GM12878 (cell line): ENCODE results near the gene IRF6. TPM values are rescaled to one million over a fixed set of nuclear protein-coding genes. Genes with fewer than 3 reads are reported as not detected.

Experiments
- ATAC-seq: fragments of 200-7000 bp; cut with Tn5 transposase; 3 replicates; pipeline ENCODE4 v1.9.1; 2020; ENCODE audit warnings: mild to moderate bottlenecking, moderate library complexity
- BruUV-seq: library from RNA; stranded (reverse); fragments of 400-500 nt; replicated peaks from 2 replicates; lab custom pipeline; 2021; lab: Mats Ljungman, UMichigan
- CTCF ChIA-PET: fragments of 300-600 bp; sonication (Branson Sonifier 250); formaldehyde crosslinking; extraction: SDS; loops from one replicate; lab custom pipeline; 2021; ENCODE audit warnings: inconsistent platforms; lab: Yijun Ruan, JAX
- POLR2A ChIA-PET: fragments of 350-600 bp; formaldehyde crosslinking; extraction: SDS; loops from one replicate; lab custom pipeline; 2021; ENCODE audit warnings: inconsistent platforms; lab: Charles Lee
- RAD21 ChIA-PET: fragments of 300-600 bp; sonication (Branson Sonifier 250); formaldehyde crosslinking; loops from one replicate; lab custom pipeline; 2023; ENCODE audit warnings: antibody characterized with exemption; ENCODE audit not compliant: unreplicated experiment; lab: Charles Lee
- SMC1A ChIA-PET: fragments of 300-600 bp; sonication (Branson Sonifier 250); formaldehyde crosslinking; loops from one replicate; lab custom pipeline; 2023; ENCODE audit not compliant: unreplicated experiment, uncharacterized antibody; lab: Charles Lee
- DNase-seq: peaks from one replicate; pipeline ENCODE4 v3.0.0-alpha.2; 2011; ENCODE audit warnings: low read depth, low spot score
- FAIRE-seq: peaks from 3 replicates; lab custom pipeline; 2011; peaks lifted over from hg19 to GRCh38; lab: Jason Lieb, UNC
- H2AFZ ChIP-seq: 2 replicates; pipeline ENCODE4 v1.6.0; 2011; ENCODE audit warnings: low read depth, low read length, control low read depth; ENCODE audit not compliant: control insufficient read depth
- H3K27ac ChIP-seq: 2 replicates; pipeline ENCODE4 v1.5.1; 2011; ENCODE audit warnings: control low read depth; ENCODE audit not compliant: control insufficient read depth, insufficient read depth
- H3K27me3 ChIP-seq, 2 experiments: replicated peaks in 1 of 2; 2 replicates each; pipeline versions ENCODE4 v1.6.0 to v1.6.1; 2011; ENCODE audit warnings: low read length in 1 of 2; ENCODE audit not compliant: control insufficient read depth in 2 of 2, insufficient read depth in 2 of 2
- H3K36me3 ChIP-seq, 2 experiments: 2 replicates each; pipeline ENCODE4 v1.5.1; 2011; ENCODE audit warnings: low read length in 1 of 2; ENCODE audit not compliant: control insufficient read depth in 2 of 2, insufficient read depth in 2 of 2
- H3K4me1 ChIP-seq: 2 replicates; pipeline ENCODE4 v1.6.1; 2011; ENCODE audit warnings: mild to moderate bottlenecking, low read length, moderate library complexity, mixed read lengths; ENCODE audit not compliant: control insufficient read depth, insufficient read depth
- H3K4me2 ChIP-seq: 2 replicates; pipeline ENCODE4 v1.6.0; 2011; ENCODE audit warnings: control low read depth; ENCODE audit not compliant: control insufficient read depth, insufficient read depth
- H3K4me3 ChIP-seq: fragments of 200-600 bp; sonication (generic); 2 replicates; pipeline ENCODE4 v1.5.1; 2016
- H3K79me2 ChIP-seq: 2 replicates; pipeline ENCODE4 v1.6.0; 2011; ENCODE audit warnings: low read length; ENCODE audit not compliant: control insufficient read depth, insufficient read depth
- H3K9ac ChIP-seq: 2 replicates; pipeline ENCODE4 v1.8.0; 2011; ENCODE audit warnings: low read length, control low read depth, mixed read lengths; ENCODE audit not compliant: control insufficient read depth, insufficient read depth
- H3K9me3 ChIP-seq: replicated peaks from 3 replicates; pipeline ENCODE4 v1.5.1; 2011; ENCODE audit warnings: mild to moderate bottlenecking, low read length; ENCODE audit not compliant: control insufficient read depth, insufficient read depth
- H4K20me1 ChIP-seq: 2 replicates; pipeline ENCODE4 v1.6.0; 2011; ENCODE audit not compliant: control insufficient read depth, insufficient read depth
- BCL3 ChIP-seq: IDR thresholded peaks from 2 replicates; pipeline ENCODE4 v1.6.1; 2011; ENCODE audit warnings: borderline replicate concordance, low read depth, mild to moderate bottlenecking, moderate library complexity, low read length; ENCODE audit not compliant: insufficient read depth, poor library complexity, severe bottlenecking
- CUX1 ChIP-seq: IDR thresholded peaks from 2 replicates; pipeline ENCODE4 v1.6.1; 2012; ENCODE audit warnings: improper control_type of control experiment, low read depth, low read length; ENCODE audit not compliant: insufficient replicate concordance
- IRF4 ChIP-seq: IDR thresholded peaks from 2 replicates; pipeline ENCODE4 v1.6.1; 2011; ENCODE audit warnings: low read depth, low read length
- MYB ChIP-seq: fragments of 150-350 bp; IDR thresholded peaks from 2 replicates; pipeline ENCODE4 v1.6.1; 2014; ENCODE audit warnings: mild to moderate bottlenecking, low read depth, low read length, borderline replicate concordance
- SP1 ChIP-seq: IDR thresholded peaks from one replicate; pipeline ENCODE4 v1.6.1; 2011; ENCODE audit warnings: low read depth, low read length
- WGBS: methylation state at CpG from one replicate; pipeline ENCODE4 v1.1.6; 2016; ENCODE audit warnings: low lambda C conversion rate; ENCODE audit not compliant: insufficient replicate concordance, insufficient coverage; ENCODE audit errors: missing lambda C conversion rate; 5-methylcytosine and 5-hydroxymethylcytosine counted together
- in situ Hi-C: fragments of 300-500 bp; cut with MboI; formaldehyde crosslinking; loops from 9 replicates; pipeline ENCODE4 v1.14.3; 2018; ENCODE audit warnings: mixed read lengths
- intact Hi-C: fragments of 100-400 bp; cut with micrococcal nuclease; formaldehyde crosslinking; loops from one replicate; pipeline ENCODE4 v1.14.2; 2022; ENCODE audit not compliant: unreplicated experiment
- polyA plus RNA-seq, 11 experiments: library from polyadenylated mRNA; depleted of rRNA in 4 of 11; unstranded in 6 of 11; stranded (reverse) in 5 of 11; fragments of >200 nt; fragmentation: Nextera tagmentation in 4 of 11; fragmentation: Illumina TruSeq in 1 of 11; extraction: Ambion mirVana in 4 of 11; extraction: Trizol in 1 of 11; gene quantifications; 1 replicate in 1 of 11; 2 replicates in 10 of 11; pipeline versions ENCODE4 v1.2.1 to v1.2.3, GENCODE V29; 2011 to 2016; ENCODE audit warnings: inconsistent platforms in 2 of 11, missing spikeins in 2 of 11, low read depth in 1 of 11
- total RNA-seq, 4 experiments: library from RNA; depleted of rRNA in 3 of 4; stranded (reverse); fragments of >200 nt in 3 of 4; fragmentation: Illumina TruSeq in 1 of 4; extraction: Trizol in 1 of 4; gene quantifications; 2 replicates each; pipeline versions ENCODE4 v1.2.1 to v1.2.3, GENCODE V29; 2013 to 2021

Gene IRF6
- total and polyA plus RNA-seq, 10 of the 15 experiments (the other 5 are each of a cell fraction or from before 2014, with no cell fraction given), result 0.04 to 0.50 (median 0.09) TPM; not detected in 1

DNA sequence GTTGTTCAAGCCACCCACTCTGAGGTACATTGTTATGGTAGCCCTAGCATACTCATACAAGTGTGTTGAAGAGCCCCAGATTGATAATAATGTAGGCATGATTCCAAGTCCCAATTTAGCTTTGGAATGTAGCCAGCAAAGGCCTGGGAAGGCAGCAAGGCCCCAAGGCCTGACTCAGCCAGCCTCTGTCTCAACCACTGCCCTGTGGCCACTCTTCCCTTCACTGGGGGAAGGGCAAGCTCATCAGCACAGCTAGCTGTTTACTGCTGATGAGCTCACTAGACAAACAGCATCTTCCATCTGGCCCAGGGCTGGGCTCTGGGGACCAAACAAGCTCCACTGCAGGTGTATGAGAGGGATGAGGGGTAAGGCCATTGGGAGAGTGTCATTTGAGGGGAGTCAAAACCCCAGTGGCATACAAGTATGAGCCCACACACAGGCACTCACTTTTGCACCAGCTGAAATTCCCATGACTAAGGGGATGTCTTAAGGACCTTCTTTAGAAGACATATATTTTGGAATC lies 2.2 kb upstream of the IRF6 start (continued):
- no peak for TF ChIP-seq CUX1
- no peak for TF ChIP-seq IRF4

- POLR2A ChIA-PET, result interaction anchor here (0.6 to 1.5 kb wide), 8 partner anchors 8 to 1580 kb away, joined by 3 to 6 read pairs (median 4); partner anchors contain the start of gene TRAF3IP3
- FAIRE-seq, result no peak
- no peak for TF ChIP-seq BCL3
- no peak for TF ChIP-seq MYB
- no peak for TF ChIP-seq SP1
- H3K4me2 ChIP-seq, result no peak overlapping the region
- WGBS, result 35% methylated on average over 4 of the region's 4 CpGs
- intact Hi-C loops, result no loop called here
- no peak overlapping the region for H3K4me3 ChIP-seq
- H3K4me1 ChIP-seq, result no peaks in the 10 kb centered on the region
- CTCF ChIA-PET, result interaction anchor here (0.6 to 7.7 kb wide), 9 partner anchors 9 to 56 kb away, joined by 3 to 78 read pairs (median 4); no protein-coding TSS in a partner anchor
- no peak for DNase-seq
- ATAC-seq, result peak; percentile 39
- H3K27me3 ChIP-seq, result no peaks in the 10 kb centered on the region; a peak in 1 of 4 replicates
- H3K36me3 ChIP-seq, result no peaks in the 10 kb centered on the region
- H3K9me3 ChIP-seq, result no peaks in the 10 kb centered on the region
- H4K20me1 ChIP-seq, result no peaks in the 10 kb centered on the region
- SMC1A ChIA-PET, result interaction anchor here (0.6 to 2.5 kb wide), 7 partner anchors 8 to 202 kb away, joined by 3 to 8 read pairs (median 3); partner anchors contain the start of gene TRAF3IP3
- no TSS peak for BruUV-seq
- no peaks in the 10 kb centered on the region for H3K79me2 ChIP-seq
- in situ Hi-C loops, result no loop called here
- H3K27ac ChIP-seq, result no peak overlapping the region
- no peak overlapping the region for H3K9ac ChIP-seq
- no peak overlapping the region for H2AFZ ChIP-seq
- RAD21 ChIA-PET, result interaction anchor here (0.6 to 1.2 kb wide), 3 partner anchors 9 to 115 kb away, joined by 3 to 4 read pairs (median 3); partner anchors contain the start of gene C1orf74
These were observed 1.6 kb upstream of the IRF6 start for GRCh38 chr1:209807509-209807908.
